HT1080 (cell line): Measurements from ENCODE around the gene COL4A5. TPM values are rescaled to one million over a fixed set of nuclear protein-coding genes. Genes with fewer than 3 reads are reported as not detected.
"Not testable (repeated sequence)": the region's sequence is repeated elsewhere in the genome, so short reads cannot be mapped to it uniquely, and the experiment has no call there.

Experiments used
- DNase-seq: peaks from one replicate; pipeline ENCODE4 v3.0.0-alpha.2; 2015; ENCODE audit warnings: low read depth
- total RNA-seq: library from RNA; depleted of rRNA; stranded (reverse); fragments of >200 nt; shearing (Covaris generic); gene quantifications from 2 replicates; pipeline ENCODE4 v1.2.3, GENCODE V29; 2014

The COL4A5 gene
- total RNA-seq, 1 experiment from 2014 or later = 7.2 TPM

DNA sequence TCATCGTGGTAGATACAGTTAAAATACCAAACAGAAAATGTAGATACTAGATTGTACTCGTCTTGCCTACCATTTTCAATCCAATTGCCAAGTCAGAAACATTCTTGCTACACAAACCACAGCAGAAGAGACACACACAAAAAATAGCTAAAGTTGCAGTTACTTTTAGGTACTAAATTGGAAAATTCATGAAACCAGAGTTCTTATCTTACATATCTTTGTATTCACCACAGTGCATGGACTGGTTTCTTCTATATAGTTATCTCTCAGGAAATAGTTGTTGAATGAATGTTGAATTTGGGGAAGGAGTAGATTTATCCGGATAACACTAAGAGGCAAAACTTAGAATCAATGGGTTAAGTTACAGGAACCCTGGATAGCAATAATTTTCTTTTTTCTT lies 14.2 kb downstream of the COL4A5 start:
- DNase-seq = no peak

DNA sequence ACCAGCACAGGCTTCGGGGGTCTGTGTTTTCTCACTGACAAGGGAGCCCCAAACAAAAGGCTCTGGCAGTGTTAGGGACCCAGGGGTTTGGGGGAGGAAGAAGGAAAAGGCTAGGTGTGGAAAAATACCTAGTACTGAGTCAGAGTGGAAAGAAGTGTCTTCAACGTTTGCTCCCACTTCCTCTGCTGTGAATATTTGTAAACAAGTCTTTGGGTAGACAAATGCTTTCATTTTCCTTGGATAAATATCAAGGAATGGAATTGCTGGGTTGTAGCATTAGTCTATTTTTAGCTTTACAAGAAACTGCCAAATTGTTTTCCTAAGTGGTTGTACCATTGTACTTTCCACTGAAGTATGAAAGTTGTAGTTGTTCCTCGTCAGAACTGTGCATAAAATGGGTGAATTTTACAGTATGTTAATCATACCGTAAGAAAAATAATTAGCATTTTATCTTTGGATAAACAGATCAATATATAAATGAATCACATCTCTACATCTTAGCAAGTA lies 17.4 kb downstream of the COL4A5 start:
- DNase-seq = no peak

DNA sequence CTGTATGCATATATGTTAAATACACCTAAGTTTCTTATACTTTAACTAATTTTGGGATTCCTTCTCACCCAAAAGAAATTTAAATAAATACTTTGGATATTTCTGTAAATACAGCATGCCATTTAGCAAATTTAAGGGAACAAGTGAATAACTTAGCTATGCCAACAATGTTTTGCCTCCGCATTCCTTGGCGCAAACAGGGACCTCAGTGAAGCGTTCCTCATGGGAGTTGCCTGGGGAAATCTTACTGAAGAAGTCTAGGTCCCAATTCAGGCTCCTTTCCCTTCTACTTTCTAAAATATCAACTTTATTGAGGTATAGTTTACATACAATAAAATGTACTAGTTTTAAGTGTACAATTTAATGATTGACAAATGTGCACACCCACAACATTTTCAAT lies 25.0 kb downstream of the COL4A5 start:
- no peak for DNase-seq

DNA sequence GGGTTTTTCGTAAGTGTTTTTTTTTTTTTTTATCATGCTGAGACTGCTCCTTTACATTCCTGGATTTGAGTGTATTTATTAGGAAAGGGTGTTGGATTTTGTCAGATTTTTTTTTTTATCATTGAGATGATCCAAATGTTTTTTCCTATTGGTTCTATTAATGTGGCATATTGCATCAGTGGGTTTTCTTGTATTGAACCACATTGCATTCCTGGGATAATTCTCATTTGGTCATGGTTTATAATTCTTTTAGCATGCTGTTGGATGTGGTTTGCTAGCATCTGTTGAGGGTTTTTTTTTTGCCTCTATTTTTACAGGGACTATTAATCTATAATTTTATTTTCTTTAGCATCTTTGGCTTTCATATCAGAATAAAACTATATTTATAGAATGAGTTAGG lies 28.8 kb downstream of the COL4A5 start:
- DNase-seq = no peak

DNA sequence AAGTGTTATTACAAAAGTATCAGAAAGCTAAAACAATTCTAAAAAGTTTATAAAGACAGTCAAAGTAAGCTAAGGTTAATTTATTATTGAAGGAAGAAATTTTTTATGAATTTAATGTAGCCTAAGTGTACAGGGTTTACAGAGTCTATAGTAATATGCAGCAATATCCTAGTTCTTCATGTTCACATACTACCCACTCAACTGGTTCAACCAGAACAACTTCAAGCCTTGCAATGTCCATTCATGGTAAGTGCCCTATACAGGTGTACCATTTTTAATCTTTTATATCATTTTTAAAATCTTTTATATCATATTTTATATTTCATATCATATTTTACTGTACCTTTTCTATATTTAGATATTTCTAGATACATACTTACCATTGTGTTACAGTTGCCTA lies 34.3 kb downstream of the COL4A5 start:
- no peak for DNase-seq

DNA sequence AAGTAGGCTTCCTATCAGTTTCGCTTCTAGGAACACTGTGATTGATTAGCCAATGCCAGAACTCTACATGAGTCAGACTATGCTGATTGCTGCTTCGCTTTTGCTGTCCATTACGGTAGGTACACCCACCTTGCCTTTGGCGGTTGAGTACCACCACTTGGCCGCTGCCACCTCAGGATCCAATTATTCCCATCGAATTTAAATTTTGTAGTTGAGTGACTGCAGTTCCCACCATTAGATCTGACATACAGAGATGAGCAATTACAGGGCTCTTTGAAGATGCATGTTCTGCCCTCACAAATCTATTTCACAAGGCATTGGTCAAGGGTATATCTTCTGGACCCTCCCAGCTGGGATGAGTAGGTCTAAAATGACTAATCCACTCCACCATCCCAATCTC lies 41.9 kb downstream of the COL4A5 start:
- not testable (repeated sequence) for DNase-seq

DNA sequence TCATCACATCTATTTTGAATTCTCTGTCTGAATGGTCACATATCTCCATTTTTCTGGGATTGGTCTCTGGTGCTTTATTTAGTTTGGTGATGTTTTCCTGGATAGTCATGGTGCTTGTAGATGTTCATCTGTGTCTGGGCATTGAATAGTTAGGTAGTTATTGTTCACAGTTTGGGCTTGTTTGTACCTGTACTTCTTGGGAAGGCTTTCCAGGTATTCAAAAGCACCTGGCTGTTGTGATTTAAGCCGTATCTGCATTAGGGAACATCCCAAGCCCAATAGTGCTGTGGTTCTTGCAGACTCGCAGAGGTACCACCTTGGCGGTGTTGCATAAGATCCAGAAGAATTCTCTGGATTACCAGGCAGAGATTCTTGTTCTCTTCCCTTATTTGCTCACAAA lies 44.6 kb downstream of the COL4A5 start:
- DNase-seq = no peak

DNA sequence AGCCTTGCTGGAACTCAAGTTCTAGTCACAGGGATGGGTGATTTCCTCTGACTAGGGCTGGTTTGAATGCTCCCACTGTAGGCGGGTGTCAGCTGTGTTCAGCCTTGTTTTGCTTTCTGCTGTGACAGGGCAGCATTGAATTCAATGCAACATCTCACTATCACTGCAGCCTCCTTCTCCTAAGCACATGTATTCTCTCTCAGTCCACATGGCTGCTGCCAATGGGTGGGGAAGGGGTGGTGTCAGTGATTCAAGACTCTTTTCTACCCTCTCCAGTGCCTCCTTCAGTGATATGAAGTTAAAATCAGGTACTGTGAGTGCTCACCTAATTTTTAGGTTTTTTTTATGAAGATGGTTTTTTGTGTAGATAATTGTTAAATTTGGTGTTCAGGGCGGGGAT lies 46.3 kb downstream of the COL4A5 start:
- DNase-seq = no peak

DNA sequence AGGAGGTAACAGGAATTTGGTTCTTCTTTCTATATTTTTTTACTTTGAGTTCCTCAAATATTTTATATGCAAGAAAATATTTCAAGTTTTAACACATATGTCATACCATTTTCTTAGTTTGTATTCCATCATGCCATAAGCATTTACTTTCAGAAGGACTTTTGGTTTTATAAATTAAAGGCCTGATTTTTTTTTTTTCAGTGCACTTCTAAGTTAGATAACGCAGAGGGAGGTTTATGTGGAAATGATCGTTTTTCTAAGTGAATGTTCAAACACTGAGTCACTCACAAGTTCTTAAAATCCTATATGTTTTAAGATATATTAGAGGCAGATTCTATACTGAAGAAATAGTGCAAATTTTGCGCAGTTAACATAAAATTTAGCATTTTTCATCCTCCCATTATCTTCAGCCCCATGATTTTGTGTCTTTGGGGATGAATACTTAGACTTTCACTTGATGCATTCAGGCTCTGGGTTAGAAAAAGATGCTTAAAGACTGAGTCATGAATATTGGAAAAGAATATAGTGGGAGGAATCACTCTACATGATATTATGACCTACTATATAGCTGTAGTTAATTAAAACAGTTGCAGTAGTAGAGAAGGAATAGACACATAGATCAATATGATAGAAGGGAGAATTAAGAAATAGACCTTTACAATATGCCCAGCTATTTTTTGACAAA lies 54.9 kb downstream of the COL4A5 start:
- DNase-seq = peak; percentile 0

DNA sequence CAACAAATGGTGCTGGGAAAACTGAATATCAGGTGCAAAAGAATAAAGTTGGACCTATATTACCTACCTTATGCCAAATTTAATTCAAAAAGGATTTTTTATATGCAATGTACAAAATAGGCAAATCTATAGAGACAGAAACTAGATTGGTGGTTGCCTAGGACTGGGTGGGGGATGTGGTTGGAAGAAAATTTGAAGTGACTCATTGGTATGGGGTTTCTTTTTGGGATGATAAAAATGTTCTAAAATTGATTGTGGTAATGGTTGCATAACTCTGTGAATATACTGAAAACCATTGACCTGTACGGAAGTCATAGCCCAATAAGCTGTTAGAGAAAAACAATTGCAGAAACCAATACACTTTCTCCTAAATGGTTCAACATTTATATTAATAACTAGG lies 72.1 kb downstream of the COL4A5 start:
- DNase-seq = peak; percentile 0

DNA sequence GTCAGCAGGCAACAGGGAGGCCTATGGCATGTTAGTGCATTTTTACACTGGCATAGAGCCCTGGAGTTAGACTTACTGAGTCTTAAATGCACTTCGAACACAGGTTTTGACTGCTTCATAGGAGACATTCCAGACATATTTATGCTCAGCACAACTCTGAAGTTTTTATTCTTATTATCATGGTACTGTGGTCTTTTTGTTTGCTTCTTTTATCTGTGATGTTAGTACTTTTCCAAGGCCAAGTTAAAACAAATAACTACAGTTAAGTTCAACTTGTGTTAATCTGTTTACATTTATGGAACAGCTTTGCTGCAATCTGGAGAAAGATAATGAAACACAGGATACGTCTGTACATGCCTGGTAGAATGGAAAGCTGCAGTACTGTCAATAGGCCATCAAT lies 76.5 kb downstream of the COL4A5 start:
- DNase-seq = no peak

DNA sequence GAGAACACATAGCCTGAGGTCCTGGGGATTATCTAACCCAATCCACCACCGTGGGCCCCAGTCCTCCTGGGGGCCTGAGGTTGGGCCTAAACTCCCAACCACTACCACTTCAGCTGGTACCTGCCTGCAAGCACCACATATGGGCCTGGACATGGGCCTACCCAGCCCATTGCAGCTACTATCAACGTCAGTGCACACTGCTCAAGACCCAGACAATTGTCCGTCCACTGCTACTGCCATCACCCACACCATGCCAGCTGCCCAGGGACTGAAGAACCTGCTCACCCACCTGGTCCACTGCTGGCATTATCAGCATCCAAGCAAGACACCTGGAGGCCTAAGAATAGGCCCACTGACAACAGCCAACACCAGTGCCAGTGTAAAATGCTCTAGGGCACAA lies 88.1 kb downstream of the COL4A5 start:
- no peak for DNase-seq

DNA sequence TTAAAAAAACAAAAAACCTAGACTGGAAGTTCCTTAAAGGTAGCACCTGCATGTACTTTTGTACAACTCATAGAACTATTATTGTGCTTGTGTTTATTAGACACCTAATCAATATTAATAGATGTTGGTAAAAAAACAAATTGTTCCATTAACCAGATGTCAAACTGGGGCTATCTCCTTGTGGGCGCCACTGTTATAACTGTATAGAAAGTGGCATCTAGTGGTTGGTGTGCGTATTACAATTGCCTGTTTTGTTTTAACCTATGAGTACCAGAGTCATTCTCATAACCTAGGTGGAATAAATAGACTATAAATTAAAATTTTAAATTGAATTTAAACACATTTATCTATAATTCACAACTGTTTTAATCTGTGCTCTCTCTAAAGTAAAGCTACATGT lies 97.4 kb downstream of the COL4A5 start:
- DNase-seq = peak; percentile 14

DNA sequence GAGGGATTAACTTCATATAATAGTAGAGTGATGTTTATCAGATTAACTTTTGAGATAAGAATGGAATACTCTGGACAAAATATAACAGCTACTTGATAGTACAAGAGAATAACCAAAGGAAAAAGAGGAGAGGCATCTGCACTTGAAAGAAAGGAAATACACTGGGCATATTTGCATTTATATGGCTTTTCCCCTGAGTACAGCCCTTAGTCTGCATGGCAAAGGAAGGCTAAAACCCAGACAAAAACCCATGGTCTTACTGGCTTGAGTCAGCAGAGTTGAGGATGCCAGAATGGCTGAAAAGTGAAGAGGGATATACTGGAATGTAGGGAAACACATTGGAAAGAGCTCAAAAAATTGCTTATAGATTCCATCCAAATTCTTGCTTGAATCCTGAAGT lies 101.6 kb downstream of the COL4A5 start:
- no peak for DNase-seq

DNA sequence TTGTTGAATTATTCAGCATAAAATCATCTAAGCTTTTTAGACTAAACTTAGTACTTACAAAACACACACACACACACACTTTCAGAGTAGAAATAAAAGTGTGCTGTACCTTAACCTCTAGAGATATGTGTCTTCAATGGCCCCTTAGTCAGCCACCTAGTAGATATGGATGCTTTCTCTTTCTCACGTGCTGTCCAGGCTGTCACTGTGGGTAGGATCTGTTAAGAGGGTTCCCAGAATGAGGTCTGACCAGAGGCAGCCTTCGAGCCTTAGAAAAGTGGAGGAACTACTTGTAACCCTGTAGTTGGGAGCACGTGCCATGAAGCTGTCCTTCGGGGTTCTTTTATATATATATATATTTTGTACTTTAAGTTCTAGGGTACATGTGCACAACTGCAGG lies 117.9 kb downstream of the COL4A5 start:
- DNase-seq = no peak

DNA sequence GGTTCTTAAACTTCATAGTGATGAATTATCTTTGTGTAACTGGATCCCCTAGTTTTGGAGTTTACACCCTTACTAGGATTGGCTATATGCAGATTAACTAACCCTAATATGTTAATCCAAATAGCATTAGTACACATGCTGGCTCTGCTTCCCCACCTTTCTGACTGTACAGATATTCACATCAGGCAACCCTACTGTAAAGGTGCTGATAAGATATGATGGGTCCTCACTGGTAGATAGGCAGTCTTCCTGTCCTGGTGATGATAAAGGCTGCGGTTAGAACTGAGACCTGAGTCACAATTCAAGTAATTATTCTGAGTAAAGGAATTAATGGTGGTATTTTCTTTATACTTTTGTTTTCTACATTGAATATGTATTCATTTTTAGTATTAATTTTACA lies 118.6 kb downstream of the COL4A5 start:
- no peak for DNase-seq

DNA sequence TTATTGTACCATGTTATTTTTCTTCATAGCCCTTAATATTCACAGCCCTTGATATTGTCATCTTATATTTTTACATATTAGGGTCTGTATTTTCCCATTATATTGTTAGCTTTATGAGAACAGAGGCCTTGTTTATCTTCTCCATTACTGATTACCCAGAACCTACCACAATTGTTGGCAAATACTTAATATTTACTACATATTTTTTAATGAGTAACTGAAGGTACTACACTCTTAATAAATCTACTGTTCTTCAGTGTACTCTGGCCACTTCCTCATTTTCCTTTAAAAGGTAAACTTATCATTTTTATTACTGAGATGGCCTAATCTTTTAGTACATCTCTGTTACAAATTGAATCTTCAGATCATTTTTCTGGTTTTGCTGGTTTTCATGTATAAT lies 133.5 kb downstream of the COL4A5 start:
- DNase-seq = no peak

DNA sequence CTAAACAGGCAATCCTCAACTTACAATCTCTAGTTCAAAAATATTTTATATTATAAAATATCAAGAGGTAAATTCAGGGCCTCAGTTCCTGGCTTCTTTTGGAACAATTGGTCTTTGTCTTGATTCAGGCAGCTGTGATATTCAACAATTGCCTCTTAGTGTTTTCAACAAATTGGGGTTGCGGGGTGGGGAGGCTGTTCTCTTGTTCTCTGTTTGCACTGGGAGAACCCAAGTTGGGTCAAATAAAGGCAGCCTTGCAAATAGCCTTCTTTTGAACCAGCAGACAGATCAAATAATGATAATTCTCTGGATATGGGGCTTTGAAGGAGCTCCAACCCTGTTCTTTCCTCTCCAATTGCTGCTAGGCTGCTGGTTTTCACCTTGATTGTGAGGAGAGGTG lies 142.5 kb downstream of the COL4A5 start:
- DNase-seq = no peak

DNA sequence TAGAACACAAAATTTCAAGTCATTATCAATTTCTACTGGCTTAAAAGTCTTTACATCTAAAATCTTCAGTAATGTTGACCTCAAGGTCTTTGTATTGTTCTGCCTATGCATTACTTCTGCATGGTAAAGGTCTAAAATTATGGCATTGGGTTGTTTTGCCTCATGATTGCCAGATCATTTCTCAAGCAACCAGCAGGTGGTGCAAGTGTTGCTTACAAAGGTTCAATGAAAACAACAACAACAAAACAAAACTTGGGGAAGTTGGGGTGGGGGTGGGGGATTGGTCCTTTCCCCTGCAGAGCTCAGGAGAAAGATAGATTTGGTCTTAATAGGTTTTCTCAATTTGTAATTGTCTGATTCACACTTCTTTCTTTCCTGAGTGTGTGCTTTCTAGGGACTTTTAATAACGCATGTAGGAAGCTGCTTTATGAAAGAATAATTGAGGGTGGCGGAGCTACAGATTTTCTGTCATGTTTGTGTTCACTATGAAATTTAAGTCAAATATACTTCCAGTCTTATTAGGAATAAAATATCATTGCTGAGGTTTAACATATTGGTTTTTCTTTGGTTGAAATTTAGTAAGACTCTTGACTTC lies 145.1 kb downstream of the COL4A5 start:
- DNase-seq = peak; percentile 0

DNA sequence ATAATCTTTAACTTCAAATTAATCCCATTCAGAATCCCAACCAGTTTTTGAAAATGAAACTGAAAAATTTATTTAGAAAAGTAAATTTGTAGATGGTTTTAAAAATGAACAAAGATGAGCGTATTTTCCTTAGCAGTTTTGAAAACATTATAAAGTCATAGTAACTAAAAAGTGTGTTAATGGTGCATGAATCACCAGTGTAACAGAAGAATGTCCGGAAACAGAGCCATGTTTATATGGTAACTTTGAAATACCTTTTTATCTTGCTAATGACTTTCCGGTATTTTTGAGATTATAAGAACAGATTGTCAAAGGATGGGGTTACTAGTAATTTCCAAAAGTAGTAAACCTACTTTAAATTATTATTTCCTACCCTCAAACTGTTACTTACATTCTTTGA lies 150.9 kb downstream of the COL4A5 start:
- peak; percentile 6 for DNase-seq

DNA sequence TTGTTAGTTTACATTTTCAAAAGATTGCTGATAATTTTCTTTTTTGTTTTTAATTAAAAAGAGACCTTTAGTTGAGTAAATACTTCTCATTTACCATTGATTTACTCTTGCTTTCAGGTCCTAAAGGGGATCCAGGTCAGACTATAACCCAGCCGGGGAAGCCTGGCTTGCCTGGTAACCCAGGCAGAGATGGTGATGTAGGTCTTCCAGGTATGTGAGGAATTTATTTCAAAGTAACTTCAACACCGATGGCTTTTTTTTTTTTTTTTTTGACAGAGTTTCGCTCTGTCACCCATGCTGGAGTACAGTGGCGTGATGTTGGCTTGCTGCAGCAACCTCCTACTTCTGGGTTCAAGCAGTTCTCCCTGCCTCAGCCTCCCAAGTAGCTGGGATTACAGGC lies 161.6 kb downstream of the COL4A5 start:
- no peak for DNase-seq

DNA sequence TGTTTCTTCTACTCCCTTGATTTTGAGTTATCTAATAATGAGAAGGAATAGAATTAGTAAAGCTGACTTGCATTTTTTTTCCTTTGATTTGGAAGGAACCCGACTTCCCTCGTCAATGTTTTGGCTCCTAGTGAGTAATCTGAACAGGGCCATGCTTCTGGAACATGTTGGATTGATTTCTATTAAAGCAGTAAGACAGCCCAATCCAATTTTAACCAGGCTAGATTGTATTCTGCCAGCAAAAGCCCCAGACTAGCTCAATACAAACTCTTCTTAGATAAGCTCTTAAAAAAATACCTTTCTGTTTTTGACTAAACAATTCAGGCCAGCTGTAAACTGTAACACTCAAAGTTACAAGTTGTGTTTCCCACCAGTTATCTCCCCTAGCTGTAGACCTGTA lies 170.5 kb downstream of the COL4A5 start:
- no peak for DNase-seq

DNA sequence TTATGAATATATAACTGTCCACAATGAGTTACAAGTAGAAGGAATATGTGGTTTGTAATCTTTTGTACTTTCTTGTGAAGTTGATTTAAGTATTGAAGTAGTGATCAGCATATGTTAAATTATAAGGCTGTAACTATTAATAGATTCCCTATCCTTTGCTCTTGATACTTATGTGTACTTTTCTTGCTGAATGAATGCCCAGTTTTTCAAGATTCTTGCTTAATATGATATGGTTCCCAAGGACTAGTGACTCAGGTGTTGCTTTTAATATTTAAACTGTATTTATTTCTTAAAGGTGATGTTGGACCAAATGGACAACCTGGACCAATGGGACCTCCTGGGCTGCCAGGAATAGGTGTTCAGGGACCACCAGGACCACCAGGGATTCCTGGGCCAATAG lies 175.0 kb downstream of the COL4A5 start:
- no peak for DNase-seq
